GM23338 (cell line): ENCODE results near the gene PSMD3. TPM values are rescaled to one million over a fixed set of nuclear protein-coding genes. Genes with fewer than 3 reads are reported as not detected.

ENCODE experiments used
- ATAC-seq: fragments of 200-7000 bp; cut with Tn5 transposase; 3 replicates; pipeline ENCODE4 v1.9.1; 2020
- DNase-seq: peaks from one replicate; pipeline ENCODE4 v3.0.0-alpha.2; 2015; ENCODE audit warnings: low spot score
- H2AFZ ChIP-seq: fragments of 200-600 bp; sonication (generic); 2 replicates; pipeline ENCODE4 v1.8.0; 2016; ENCODE audit warnings: antibody characterized with exemption, mild to moderate bottlenecking, moderate library complexity
- H3F3A ChIP-seq: fragments of 200-600 bp; sonication (generic); replicated peaks from 2 replicates; pipeline ENCODE4 v1.8.0; 2017; ENCODE audit warnings: antibody characterized with exemption, mixed run types, low read depth
- H3K27ac ChIP-seq: fragments of 200-600 bp; sonication (generic); 2 replicates; pipeline ENCODE4 v1.6.1; 2016; ENCODE audit warnings: low read depth
- H3K27me3 ChIP-seq: fragments of 200-600 bp; sonication (generic); 2 replicates; pipeline ENCODE4 v1.8.0; 2016; ENCODE audit warnings: mild to moderate bottlenecking, mixed run types, moderate library complexity; ENCODE audit not compliant: insufficient read depth
- H3K36me3 ChIP-seq: fragments of 200-600 bp; sonication (generic); 2 replicates; pipeline ENCODE4 v1.8.0; 2016; ENCODE audit warnings: mild to moderate bottlenecking; ENCODE audit not compliant: insufficient read depth
- H3K4me1 ChIP-seq: fragments of 200-600 bp; sonication (generic); 2 replicates; pipeline ENCODE4 v1.8.0; 2016; ENCODE audit warnings: mild to moderate bottlenecking, moderate library complexity; ENCODE audit not compliant: insufficient read depth
- H3K4me2 ChIP-seq: fragments of 200-600 bp; sonication (generic); 2 replicates; pipeline ENCODE4 v1.7.1; 2017; ENCODE audit warnings: mixed run types
- H3K4me3 ChIP-seq: fragments of 200-600 bp; sonication (generic); 2 replicates; pipeline ENCODE4 v1.6.1; 2016; ENCODE audit warnings: mixed run types
- H3K79me2 ChIP-seq: fragments of 200-600 bp; sonication (generic); replicated peaks from 2 replicates; pipeline ENCODE4 v1.8.0; 2017; ENCODE audit warnings: mild to moderate bottlenecking; ENCODE audit not compliant: insufficient read depth
- H3K9me2 ChIP-seq: fragments of 200-600 bp; sonication (generic); 2 replicates; pipeline ENCODE4 v1.8.0; 2017; ENCODE audit not compliant: insufficient read depth
- H4K20me1 ChIP-seq: fragments of 200-600 bp; sonication (generic); replicated peaks from 2 replicates; pipeline ENCODE4 v1.8.0; 2017; ENCODE audit warnings: mild to moderate bottlenecking; ENCODE audit not compliant: insufficient read depth
- H3K27ac Mint-ChIP-seq: 2 replicates; pipeline ENCODE4 v1.8.0; 2020; ENCODE audit warnings: inconsistent platforms, mild to moderate bottlenecking, moderate library complexity, mixed read lengths
- H3K27me3 Mint-ChIP-seq: 3 replicates; pipeline ENCODE4 v1.8.0; 2022; ENCODE audit warnings: low read depth, mild to moderate bottlenecking, moderate library complexity, mixed read lengths, inconsistent platforms; ENCODE audit not compliant: insufficient read depth, poor library complexity
- H3K36me3 Mint-ChIP-seq: 3 replicates; pipeline ENCODE4 v1.8.0; 2021; ENCODE audit warnings: low read depth, mild to moderate bottlenecking, inconsistent platforms, moderate library complexity, mixed read lengths
- H3K4me1 Mint-ChIP-seq: 3 replicates; pipeline ENCODE4 v1.8.0; 2020; ENCODE audit warnings: mild to moderate bottlenecking, inconsistent platforms, mixed read lengths
- H3K4me3 Mint-ChIP-seq: 3 replicates; pipeline ENCODE4 v1.8.0; 2021; ENCODE audit warnings: moderate library complexity, mild to moderate bottlenecking, inconsistent platforms, mixed read lengths
- H3K9me3 Mint-ChIP-seq: 3 replicates; pipeline ENCODE4 v1.8.0; 2020; ENCODE audit warnings: moderate library complexity, mild to moderate bottlenecking, inconsistent platforms, mixed read lengths
- CREB1 ChIP-seq: fragments of 250-450 bp; sonication (Bioruptor Pico); IDR thresholded peaks from 2 replicates; pipeline ENCODE4 v1.5.0; 2020; ENCODE audit warnings: low read depth, mild to moderate bottlenecking, moderate library complexity
- ETS1 ChIP-seq: IDR thresholded peaks from 2 replicates; pipeline ENCODE4 v1.6.1; 2016; ENCODE audit warnings: antibody characterized with exemption
- EZH2 ChIP-seq: fragments of 200-600 bp; sonication (generic); IDR thresholded peaks from one replicate; pipeline ENCODE4 v1.8.0; 2017; ENCODE audit warnings: antibody characterized with exemption, mild to moderate bottlenecking, low read depth; ENCODE audit not compliant: unreplicated experiment
- EZH2phosphoT487 ChIP-seq: fragments of 200-600 bp; sonication (generic); IDR thresholded peaks from one replicate; pipeline ENCODE4 v1.8.1; 2018; ENCODE audit warnings: antibody characterized with exemption; ENCODE audit not compliant: unreplicated experiment
- NANOG ChIP-seq: IDR thresholded peaks from 2 replicates; pipeline ENCODE4 v1.6.1; 2016; ENCODE audit warnings: antibody characterized with exemption, borderline replicate concordance
- POLR2AphosphoS5 ChIP-seq: IDR thresholded peaks from 2 replicates; pipeline ENCODE4 v1.6.1; 2016; ENCODE audit warnings: antibody characterized with exemption, low read depth
- STAT1 ChIP-seq: IDR thresholded peaks from one replicate; pipeline ENCODE4 v1.6.1; 2016; ENCODE audit warnings: antibody characterized with exemption; ENCODE audit not compliant: unreplicated experiment
- ZNF114 ChIP-seq: fragments of 250-450 bp; sonication (Bioruptor Pico); IDR thresholded peaks from 2 replicates; pipeline ENCODE4 v1.5.0; 2020; ENCODE audit warnings: mild to moderate bottlenecking, moderate library complexity
- polyA plus RNA-seq: library from polyadenylated mRNA; unstranded; fragments of >200 nt; fragmentation: Nextera tagmentation; extraction: Ambion mirVana; gene quantifications from 2 replicates; pipeline ENCODE4 v1.2.1, GENCODE V29; 2016
- total RNA-seq: library from RNA; depleted of rRNA; stranded (reverse); fragments of >200 nt; shearing (Covaris generic); gene quantifications from 2 replicates; pipeline ENCODE4 v1.2.3, GENCODE V29; 2014
- TF ChIP-seq, protein P1 (sequence below): fragments of 250-450 bp; sonication (Bioruptor Pico); IDR thresholded peaks from 2 replicates; pipeline ENCODE4 v1.5.0; 2020; ENCODE audit warnings: mild to moderate bottlenecking, moderate library complexity
- TF ChIP-seq, protein P2 (sequence below), 2 experiments: fragments of 200-600 bp in 1 of 2; sonication (generic) in 1 of 2; conservative IDR thresholded peaks; 2 replicates each; pipeline versions ENCODE4 v1.5.1 to v1.6.1; 2016 to 2017; ENCODE audit warnings: antibody characterized with exemption in 2 of 2, low read depth in 2 of 2, mild to moderate bottlenecking in 2 of 2, moderate library complexity in 1 of 2

The PSMD3 gene
- total and polyA plus RNA-seq, 2 experiments from 2014 or later: 112 to 217 TPM

GRCh38 chr17:40028595-40028994 lies 48.0 kb downstream of the PSMD3 start (continued):
- TF ChIP-seq, protein P1, sequence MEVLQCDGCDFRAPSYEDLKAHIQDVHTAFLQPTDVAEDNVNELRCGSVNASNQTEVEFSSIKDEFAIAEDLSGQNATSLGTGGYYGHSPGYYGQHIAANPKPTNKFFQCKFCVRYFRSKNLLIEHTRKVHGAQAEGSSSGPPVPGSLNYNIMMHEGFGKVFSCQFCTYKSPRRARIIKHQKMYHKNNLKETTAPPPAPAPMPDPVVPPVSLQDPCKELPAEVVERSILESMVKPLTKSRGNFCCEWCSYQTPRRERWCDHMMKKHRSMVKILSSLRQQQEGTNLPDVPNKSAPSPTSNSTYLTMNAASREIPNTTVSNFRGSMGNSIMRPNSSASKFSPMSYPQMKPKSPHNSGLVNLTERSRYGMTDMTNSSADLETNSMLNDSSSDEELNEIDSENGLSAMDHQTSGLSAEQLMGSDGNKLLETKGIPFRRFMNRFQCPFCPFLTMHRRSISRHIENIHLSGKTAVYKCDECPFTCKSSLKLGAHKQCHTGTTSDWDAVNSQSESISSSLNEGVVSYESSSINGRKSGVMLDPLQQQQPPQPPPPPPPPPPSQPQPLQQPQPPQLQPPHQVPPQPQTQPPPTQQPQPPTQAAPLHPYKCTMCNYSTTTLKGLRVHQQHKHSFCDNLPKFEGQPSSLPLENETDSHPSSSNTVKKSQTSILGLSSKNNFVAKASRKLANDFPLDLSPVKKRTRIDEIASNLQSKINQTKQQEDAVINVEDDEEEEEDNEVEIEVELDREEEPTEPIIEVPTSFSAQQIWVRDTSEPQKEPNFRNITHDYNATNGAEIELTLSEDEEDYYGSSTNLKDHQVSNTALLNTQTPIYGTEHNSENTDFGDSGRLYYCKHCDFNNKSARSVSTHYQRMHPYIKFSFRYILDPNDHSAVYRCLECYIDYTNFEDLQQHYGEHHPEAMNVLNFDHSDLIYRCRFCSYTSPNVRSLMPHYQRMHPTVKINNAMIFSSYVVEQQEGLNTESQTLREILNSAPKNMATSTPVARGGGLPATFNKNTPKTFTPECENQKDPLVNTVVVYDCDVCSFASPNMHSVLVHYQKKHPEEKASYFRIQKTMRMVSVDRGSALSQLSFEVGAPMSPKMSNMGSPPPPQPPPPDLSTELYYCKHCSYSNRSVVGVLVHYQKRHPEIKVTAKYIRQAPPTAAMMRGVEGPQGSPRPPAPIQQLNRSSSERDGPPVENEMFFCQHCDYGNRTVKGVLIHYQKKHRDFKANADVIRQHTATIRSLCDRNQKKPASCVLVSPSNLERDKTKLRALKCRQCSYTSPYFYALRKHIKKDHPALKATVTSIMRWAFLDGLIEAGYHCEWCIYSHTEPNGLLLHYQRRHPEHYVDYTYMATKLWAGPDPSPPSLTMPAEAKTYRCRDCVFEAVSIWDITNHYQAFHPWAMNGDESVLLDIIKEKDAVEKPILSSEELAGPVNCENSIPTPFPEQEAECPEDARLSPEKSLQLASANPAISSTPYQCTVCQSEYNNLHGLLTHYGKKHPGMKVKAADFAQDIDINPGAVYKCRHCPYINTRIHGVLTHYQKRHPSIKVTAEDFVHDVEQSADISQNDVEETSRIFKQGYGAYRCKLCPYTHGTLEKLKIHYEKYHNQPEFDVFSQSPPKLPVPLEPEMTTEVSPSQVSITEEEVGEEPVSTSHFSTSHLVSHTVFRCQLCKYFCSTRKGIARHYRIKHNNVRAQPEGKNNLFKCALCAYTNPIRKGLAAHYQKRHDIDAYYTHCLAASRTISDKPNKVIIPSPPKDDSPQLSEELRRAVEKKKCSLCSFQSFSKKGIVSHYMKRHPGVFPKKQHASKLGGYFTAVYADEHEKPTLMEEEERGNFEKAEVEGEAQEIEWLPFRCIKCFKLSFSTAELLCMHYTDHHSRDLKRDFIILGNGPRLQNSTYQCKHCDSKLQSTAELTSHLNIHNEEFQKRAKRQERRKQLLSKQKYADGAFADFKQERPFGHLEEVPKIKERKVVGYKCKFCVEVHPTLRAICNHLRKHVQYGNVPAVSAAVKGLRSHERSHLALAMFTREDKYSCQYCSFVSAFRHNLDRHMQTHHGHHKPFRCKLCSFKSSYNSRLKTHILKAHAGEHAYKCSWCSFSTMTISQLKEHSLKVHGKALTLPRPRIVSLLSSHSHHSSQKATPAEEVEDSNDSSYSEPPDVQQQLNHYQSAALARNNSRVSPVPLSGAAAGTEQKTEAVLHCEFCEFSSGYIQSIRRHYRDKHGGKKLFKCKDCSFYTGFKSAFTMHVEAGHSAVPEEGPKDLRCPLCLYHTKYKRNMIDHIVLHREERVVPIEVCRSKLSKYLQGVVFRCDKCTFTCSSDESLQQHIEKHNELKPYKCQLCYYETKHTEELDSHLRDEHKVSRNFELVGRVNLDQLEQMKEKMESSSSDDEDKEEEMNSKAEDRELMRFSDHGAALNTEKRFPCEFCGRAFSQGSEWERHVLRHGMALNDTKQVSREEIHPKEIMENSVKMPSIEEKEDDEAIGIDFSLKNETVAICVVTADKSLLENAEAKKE: no peak
- TF ChIP-seq EZH2: no peak
- TF ChIP-seq, protein P2, sequence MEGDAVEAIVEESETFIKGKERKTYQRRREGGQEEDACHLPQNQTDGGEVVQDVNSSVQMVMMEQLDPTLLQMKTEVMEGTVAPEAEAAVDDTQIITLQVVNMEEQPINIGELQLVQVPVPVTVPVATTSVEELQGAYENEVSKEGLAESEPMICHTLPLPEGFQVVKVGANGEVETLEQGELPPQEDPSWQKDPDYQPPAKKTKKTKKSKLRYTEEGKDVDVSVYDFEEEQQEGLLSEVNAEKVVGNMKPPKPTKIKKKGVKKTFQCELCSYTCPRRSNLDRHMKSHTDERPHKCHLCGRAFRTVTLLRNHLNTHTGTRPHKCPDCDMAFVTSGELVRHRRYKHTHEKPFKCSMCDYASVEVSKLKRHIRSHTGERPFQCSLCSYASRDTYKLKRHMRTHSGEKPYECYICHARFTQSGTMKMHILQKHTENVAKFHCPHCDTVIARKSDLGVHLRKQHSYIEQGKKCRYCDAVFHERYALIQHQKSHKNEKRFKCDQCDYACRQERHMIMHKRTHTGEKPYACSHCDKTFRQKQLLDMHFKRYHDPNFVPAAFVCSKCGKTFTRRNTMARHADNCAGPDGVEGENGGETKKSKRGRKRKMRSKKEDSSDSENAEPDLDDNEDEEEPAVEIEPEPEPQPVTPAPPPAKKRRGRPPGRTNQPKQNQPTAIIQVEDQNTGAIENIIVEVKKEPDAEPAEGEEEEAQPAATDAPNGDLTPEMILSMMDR (conservative IDR thresholded peaks at IDR 0.05; ENCODE audit: low read depth in 2 of 2): no peak

DNA sequence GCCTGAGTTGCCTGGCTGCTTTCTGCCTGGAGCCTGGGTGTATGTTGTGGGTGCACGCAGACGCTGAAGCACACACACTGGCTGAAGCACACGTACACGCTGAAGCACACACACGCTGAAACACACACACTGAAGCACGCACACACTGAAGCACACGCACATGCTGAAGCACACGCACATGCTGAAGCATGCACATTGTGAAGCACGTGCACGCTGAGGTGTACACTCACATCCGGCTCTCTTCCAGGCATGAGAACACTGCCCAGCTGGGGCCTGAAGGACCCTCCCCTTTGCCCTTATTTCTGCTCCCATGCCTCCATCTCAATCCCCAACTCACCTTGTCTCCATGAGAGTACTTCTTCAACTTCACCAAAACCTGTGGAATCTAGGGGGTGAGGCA lies 51.1 kb downstream of the PSMD3 start:
- DNase-seq (no peak), ATAC-seq (no peak)
- Histone ChIP-seq H3K27me3 (no peaks in the 10 kb centered on the region), H3K9me2 (no peaks in the 10 kb centered on the region), H3K4me3 (no peak overlapping the region), H4K20me1 (no peaks in the 10 kb centered on the region), H2AFZ (no peak overlapping the region), H3K79me2 (no peaks in the 10 kb centered on the region), H3K4me2 (no peak overlapping the region), H3K4me1 (peaks cover 9% of the 10 kb centered on the region; the same call in 1 of the 2 replicates), H3K27ac (no peak overlapping the region), H3F3A (peaks cover 18% of the 10 kb centered on the region; the same call in 1 of the 2 replicates), H3K36me3 (peaks cover 9% of the 10 kb centered on the region; the same call in 1 of the 2 replicates)
- Mint-ChIP-seq H3K36me3 (peaks cover 54% of the 10 kb centered on the region), H3K4me1 (peaks cover 13% of the 10 kb centered on the region), H3K27me3 (peaks cover 4% of the 10 kb centered on the region), H3K9me3 (no peaks in the 10 kb centered on the region), H3K4me3 (no peak overlapping the region), H3K27ac (no peak overlapping the region)
- TF ChIP-seq NANOG (no peak), ZNF114 (no peak), STAT1 (no peak), POLR2AphosphoS5 (no peak), CREB1 (CRISPR knock-in tag) (no peak), ETS1 (no peak), EZH2phosphoT487 (no peak)
